ENCODE measurements around the gene PI16.

Gene PI16

GRCh38 chr6:37005061-37005810 lies 50.7 kb downstream of the PI16 start, which contains the start of gene FGD2:
Gene FGD2 (plus strand): TSS chr6:37005655. CDS start chr6:37005818, 163 bp downstream.
- DNase-seq: peak; percentile 29 to 74

- DNase-seq: peak in 1 of 2 donors; percentile 37
These were observed 51.5 kb downstream of the PI16 start for GRCh38 chr6:37005827-37006567.

GRCh38 chr6:37006793-37007339 lies 52.3 kb downstream of the PI16 start:
- DNase-seq: no peak

- DNase-seq: peak; percentile 31 to 61
These were observed 53.0 kb downstream of the PI16 start for GRCh38 chr6:37007340-37008043.

- no peak for DNase-seq
These were observed 54.2 kb downstream of the PI16 start for GRCh38 chr6:37008484-37009465.

GRCh38 chr6:37010402-37010892 lies 55.9 kb downstream of the PI16 start:
- no peak for DNase-seq

GRCh38 chr6:37011656-37012378 lies 57.3 kb downstream of the PI16 start:
- no peak for DNase-seq

- DNase-seq: no peak
These were observed 59.3 kb downstream of the PI16 start for GRCh38 chr6:37013516-37014491.

Data from CD4-positive, alpha-beta T cell treated with Interferon alpha-2 for 1 hour (primary cell).